Measurements from ENCODE around the gene EBLN2.
A peak's percentile ranks its signal among the peaks of the same experiment; 100 is the strongest.

EBLN2 gene

DNA sequence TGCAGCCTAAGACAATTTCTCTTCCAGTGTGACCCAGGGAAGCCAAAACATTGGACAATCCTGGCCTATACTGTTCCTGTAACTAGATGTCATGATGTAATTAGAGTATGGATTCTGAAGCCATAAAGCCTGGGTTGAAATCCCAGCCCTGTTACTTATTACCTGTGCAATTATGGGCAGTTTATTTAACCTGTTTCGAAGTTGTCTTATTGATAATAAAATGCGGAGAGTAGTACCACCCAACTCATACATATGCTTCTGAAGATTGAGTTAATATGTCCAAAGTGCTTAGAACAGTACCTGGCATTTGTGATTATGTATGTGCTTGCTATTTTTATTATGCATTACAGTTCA lies 34.7 kb upstream of the EBLN2 start:
- DNase-seq (ENCODE audit: low read depth), result no peak
- no peak overlapping the region for H3K4me3 ChIP-seq (ENCODE audit: low read depth, low read length)
- TF ChIP-seq CTCF (IDR thresholded peaks at IDR 0.05; ENCODE audit: insufficient read depth, low read depth, low read length, missing control alignments), result no peak

DNA sequence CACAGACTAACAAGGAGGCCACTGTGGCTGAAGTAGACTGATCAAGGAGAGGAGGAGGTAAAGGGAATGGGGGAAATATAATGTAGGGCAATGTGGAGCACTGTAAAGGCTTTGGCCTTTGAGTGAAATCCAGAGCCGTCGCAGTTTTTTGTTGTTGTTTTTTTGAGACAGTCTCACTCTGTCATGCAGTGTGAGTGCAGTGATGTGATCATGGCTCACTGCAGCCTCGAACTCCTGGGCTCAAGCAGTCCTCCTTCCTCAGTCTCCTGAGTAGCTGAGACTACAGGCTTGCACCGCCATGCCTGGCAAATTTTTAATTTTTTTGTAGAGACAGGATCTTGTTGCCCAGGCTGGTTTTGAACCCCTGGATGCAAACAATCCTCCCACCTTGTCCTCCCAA lies 32.7 kb upstream of the EBLN2 start:
- no peak for TF ChIP-seq CTCF (IDR thresholded peaks at IDR 0.05; ENCODE audit: insufficient read depth, low read depth, low read length, missing control alignments)
- H3K4me3 ChIP-seq (ENCODE audit: low read depth, low read length), result no peak overlapping the region
- no peak for DNase-seq (ENCODE audit: low read depth)

DNA sequence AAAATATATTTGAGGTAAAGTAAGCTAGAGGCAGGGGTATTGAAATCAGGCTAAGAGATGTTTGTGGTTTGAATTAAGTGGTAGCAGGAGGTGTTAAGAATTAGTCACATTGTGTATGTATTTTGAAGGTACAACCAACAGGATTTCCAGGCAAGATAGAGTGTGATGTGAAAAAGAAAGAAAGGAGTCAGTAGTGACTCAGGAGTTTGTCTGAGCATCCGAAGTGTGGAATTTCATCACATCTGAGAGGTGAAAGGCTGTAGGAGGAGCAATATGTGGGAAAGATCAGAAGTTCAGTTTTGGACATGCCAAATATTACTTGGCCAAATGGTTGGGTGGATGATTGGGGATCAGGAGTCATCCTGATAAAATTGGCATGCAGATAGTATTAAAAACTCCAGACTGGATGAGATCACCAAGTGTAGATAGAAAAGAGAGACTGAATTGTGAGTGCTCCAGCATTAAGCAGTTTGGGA lies 32.1 kb upstream of the EBLN2 start:
- no peak for DNase-seq (ENCODE audit: low read depth)
- no peak for TF ChIP-seq CTCF (IDR thresholded peaks at IDR 0.05; ENCODE audit: insufficient read depth, low read depth, low read length, missing control alignments)
- no peak overlapping the region for H3K4me3 ChIP-seq (ENCODE audit: low read depth, low read length)

DNA sequence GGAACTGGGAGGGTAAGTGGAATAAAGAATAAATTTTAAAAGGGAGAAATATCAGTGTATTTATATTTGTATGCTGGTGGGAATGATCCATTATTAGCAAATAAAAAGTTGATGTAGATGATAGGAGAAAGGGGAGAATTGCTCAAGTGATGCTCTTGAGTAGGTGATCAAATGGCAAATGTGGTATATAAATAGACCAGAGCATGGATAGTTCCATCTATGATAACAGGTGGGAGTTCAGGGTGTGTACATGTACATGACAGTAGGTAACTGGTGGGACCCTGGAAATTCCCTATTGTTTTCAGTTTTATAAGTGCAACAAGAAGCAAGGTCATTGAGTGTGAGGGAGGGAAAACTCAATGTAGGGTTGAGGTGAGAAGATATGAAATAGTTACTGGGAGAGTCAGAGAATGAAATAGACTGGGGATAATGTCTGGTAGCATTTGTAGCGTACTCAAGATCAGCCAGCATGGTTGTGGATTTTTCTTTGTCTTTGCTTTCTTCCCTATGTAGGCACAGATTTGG lies 31.3 kb upstream of the EBLN2 start:
- peak; percentile 25 for DNase-seq (ENCODE audit: low read depth)
- no peak for TF ChIP-seq CTCF (IDR thresholded peaks at IDR 0.05; ENCODE audit: insufficient read depth, low read depth, low read length, missing control alignments)
- H3K4me3 ChIP-seq (ENCODE audit: low read depth, low read length), result no peak overlapping the region

DNA sequence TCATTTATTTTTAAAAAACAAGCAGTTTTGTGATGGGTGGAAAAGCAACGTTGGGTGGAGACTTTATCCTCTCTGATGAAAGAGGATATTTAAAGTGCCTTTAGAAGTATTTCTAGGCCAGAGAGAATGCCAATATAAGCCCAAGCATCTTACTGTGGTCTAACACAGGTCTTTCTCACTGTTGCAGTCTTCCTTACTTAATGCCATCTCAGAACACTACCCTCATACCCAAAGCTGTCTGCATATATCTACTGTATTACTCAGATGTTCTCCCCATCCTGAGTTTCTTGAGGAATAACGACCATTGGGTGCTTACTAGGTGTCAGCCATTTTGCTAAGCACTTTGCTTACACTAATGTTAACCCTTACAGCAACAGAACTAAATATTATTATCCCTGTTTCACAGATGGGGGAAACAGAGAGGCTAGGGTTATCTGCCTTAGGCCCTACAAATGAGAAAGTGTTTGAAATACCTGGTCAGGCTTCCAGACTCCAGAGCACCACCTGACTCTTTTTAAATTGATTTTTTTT lies 29.8 kb upstream of the EBLN2 start:
- no peak for TF ChIP-seq CTCF (IDR thresholded peaks at IDR 0.05; ENCODE audit: insufficient read depth, low read depth, low read length, missing control alignments)
- no peak overlapping the region for H3K4me3 ChIP-seq (ENCODE audit: low read depth, low read length)
- no peak for DNase-seq (ENCODE audit: low read depth)

- no peak for TF ChIP-seq CTCF (IDR thresholded peaks at IDR 0.05; ENCODE audit: insufficient read depth, low read depth, low read length, missing control alignments)
- DNase-seq (ENCODE audit: low read depth), result no peak
- H3K4me3 ChIP-seq (ENCODE audit: low read depth, low read length), result no peak overlapping the region
Observed at GRCh38 chr3:73036694-73037591, 24.5 kb upstream of the EBLN2 start.
